GM12878 (cell line): ENCODE results near the gene TDRD10.

Source experiments
- ASH2L ChIP-seq: fragments of 300-600, 200-600 bp; sonication (generic); IDR thresholded peaks from 2 replicates; pipeline ENCODE4 v1.6.1; 2017; ENCODE audit warnings: low read depth, mild to moderate bottlenecking, borderline replicate concordance
- BHLHE40 ChIP-seq, 2 experiments: fragments of 450-650 bp in 1 of 2; IDR thresholded peaks; 2 replicates each; pipeline ENCODE4 v1.6.1; 2011 to 2017; ENCODE audit warnings: low read depth in 2 of 2, borderline replicate concordance in 1 of 2, improper control_type of control experiment in 1 of 2, low read length in 1 of 2, mild to moderate bottlenecking in 1 of 2
- EGR1 ChIP-seq, 2 experiments: IDR thresholded peaks; 1 replicate in 1 of 2; 2 replicates in 1 of 2; pipeline ENCODE4 v1.6.1; 2011 to 2012; ENCODE audit warnings: low read depth in 2 of 2, low read length in 2 of 2, borderline replicate concordance in 1 of 2, mild to moderate bottlenecking in 1 of 2, moderate library complexity in 1 of 2
- GABPA ChIP-seq: IDR thresholded peaks from 2 replicates; pipeline ENCODE4 v1.6.1; 2014; ENCODE audit warnings: antibody characterized with exemption, low read depth, mild to moderate bottlenecking, inconsistent platforms
- NBN ChIP-seq: fragments of 450-650 bp; IDR thresholded peaks from 2 replicates; pipeline ENCODE4 v1.6.1; 2016
- POLR2A ChIP-seq: IDR thresholded peaks from 2 replicates; pipeline ENCODE4 v1.6.1; 2011; ENCODE audit warnings: low read depth, mild to moderate bottlenecking, low read length
- SIX5 ChIP-seq: IDR thresholded peaks from 2 replicates; pipeline ENCODE4 v1.6.1; 2011; ENCODE audit warnings: mild to moderate bottlenecking, low read depth, low read length, moderate library complexity; ENCODE audit not compliant: severe bottlenecking
- SP1 ChIP-seq: IDR thresholded peaks from one replicate; pipeline ENCODE4 v1.6.1; 2011; ENCODE audit warnings: low read depth, low read length
- SREBF2 ChIP-seq: IDR thresholded peaks from 2 replicates; pipeline ENCODE4 v1.6.1; 2012; ENCODE audit warnings: mild to moderate bottlenecking, low read length
- STAT3 ChIP-seq: IDR thresholded peaks from 2 replicates; pipeline ENCODE4 v1.6.1; 2011; ENCODE audit warnings: low read depth, low read length, improper control_type of control experiment
- SUZ12 ChIP-seq: fragments of 200-600 bp; sonication (generic); IDR thresholded peaks from one replicate; pipeline ENCODE4 v1.6.1; 2018; ENCODE audit warnings: antibody characterized with exemption, mild to moderate bottlenecking; ENCODE audit not compliant: unreplicated experiment
- YY1 ChIP-seq: IDR thresholded peaks from 2 replicates; pipeline ENCODE4 v1.6.1; 2011; ENCODE audit warnings: low read depth, mild to moderate bottlenecking, low read length
- TF ChIP-seq, protein P1 (sequence below), 3 experiments: IDR thresholded peaks in 2 of 3; conservative IDR thresholded peaks in 1 of 3; 2 replicates each; pipeline ENCODE4 v1.5.1; 2011; ENCODE audit warnings: low read depth in 3 of 3, low read length in 3 of 3, mild to moderate bottlenecking in 3 of 3, control low read depth in 2 of 3, moderate library complexity in 2 of 3, inconsistent platforms in 1 of 3, mixed read lengths in 1 of 3; ENCODE audit not compliant: control insufficient read depth in 2 of 3, insufficient read depth in 1 of 3; ENCODE audit errors: extremely low read depth in 1 of 3
- TF ChIP-seq, protein P2 (sequence below): IDR thresholded peaks from 2 replicates; pipeline ENCODE4 v1.6.1; 2012; ENCODE audit warnings: low read depth, low read length, improper control_type of control experiment

- TF ChIP-seq GABPA (no peak), SP1 (no peak), STAT3 (no peak), EGR1 (IDR thresholded peaks at IDR 0.05; ENCODE audit: borderline replicate concordance in 1 of 2, low read depth in 2 of 2, low read length in 2 of 2) (no peak), NBN (no peak), YY1 (no peak), SREBF2 (no peak), ASH2L (no peak), BHLHE40 (IDR thresholded peaks at IDR 0.05; ENCODE audit: borderline replicate concordance in 1 of 2, low read depth in 2 of 2, low read length in 1 of 2) (no peak), SUZ12 (no peak), POLR2A (peak; percentile 30; the same call in 1 of the 2 replicates), SIX5 (no peak)
- TF ChIP-seq, protein P1, sequence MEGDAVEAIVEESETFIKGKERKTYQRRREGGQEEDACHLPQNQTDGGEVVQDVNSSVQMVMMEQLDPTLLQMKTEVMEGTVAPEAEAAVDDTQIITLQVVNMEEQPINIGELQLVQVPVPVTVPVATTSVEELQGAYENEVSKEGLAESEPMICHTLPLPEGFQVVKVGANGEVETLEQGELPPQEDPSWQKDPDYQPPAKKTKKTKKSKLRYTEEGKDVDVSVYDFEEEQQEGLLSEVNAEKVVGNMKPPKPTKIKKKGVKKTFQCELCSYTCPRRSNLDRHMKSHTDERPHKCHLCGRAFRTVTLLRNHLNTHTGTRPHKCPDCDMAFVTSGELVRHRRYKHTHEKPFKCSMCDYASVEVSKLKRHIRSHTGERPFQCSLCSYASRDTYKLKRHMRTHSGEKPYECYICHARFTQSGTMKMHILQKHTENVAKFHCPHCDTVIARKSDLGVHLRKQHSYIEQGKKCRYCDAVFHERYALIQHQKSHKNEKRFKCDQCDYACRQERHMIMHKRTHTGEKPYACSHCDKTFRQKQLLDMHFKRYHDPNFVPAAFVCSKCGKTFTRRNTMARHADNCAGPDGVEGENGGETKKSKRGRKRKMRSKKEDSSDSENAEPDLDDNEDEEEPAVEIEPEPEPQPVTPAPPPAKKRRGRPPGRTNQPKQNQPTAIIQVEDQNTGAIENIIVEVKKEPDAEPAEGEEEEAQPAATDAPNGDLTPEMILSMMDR (IDR thresholded peaks at IDR 0.05 in 2 of 3, conservative IDR thresholded peaks at IDR 0.05 in 1 of 3; ENCODE audit: control insufficient read depth in 2 of 3, extremely low read depth in 1 of 3, insufficient read depth in 1 of 3, low read depth in 3 of 3, low read length in 3 of 3), result no peak
- TF ChIP-seq, protein P2, sequence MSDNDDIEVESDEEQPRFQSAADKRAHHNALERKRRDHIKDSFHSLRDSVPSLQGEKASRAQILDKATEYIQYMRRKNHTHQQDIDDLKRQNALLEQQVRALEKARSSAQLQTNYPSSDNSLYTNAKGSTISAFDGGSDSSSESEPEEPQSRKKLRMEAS, result no peak
These were observed 84.6 kb downstream of the TDRD10 start for GRCh38 chr1:154586641-154587040.
